GM20000 (cell line): ENCODE results near the gene ARHGAP44.

Source experiments
- DNase-seq: peaks from one replicate; pipeline ENCODE4 v3.0.0; 2012; ENCODE audit warnings: low spot score
- CTCF ChIP-seq: IDR thresholded peaks from 2 replicates; pipeline ENCODE4 v1.5.1; 2012; ENCODE audit warnings: mild to moderate bottlenecking, control low read depth; ENCODE audit errors: extremely low read depth, missing control alignments

Gene ARHGAP44

GRCh38 chr17:13024016-13024415 is 234.7 kb downstream of the ARHGAP44 start:
- no peak for TF ChIP-seq CTCF
- DNase-seq = no peak

- DNase-seq = peak; percentile 61
- peak; percentile 83 for TF ChIP-seq CTCF
Measured at GRCh38 chr17:13024526-13025257, 235.4 kb downstream of the ARHGAP44 start.

- DNase-seq = no peak
- no peak for TF ChIP-seq CTCF
Measured at GRCh38 chr17:13025258-13025627, 235.9 kb downstream of the ARHGAP44 start.

GRCh38 chr17:13025687-13026086 is 236.4 kb downstream of the ARHGAP44 start:
- no peak for DNase-seq
- no peak for TF ChIP-seq CTCF

DNA sequence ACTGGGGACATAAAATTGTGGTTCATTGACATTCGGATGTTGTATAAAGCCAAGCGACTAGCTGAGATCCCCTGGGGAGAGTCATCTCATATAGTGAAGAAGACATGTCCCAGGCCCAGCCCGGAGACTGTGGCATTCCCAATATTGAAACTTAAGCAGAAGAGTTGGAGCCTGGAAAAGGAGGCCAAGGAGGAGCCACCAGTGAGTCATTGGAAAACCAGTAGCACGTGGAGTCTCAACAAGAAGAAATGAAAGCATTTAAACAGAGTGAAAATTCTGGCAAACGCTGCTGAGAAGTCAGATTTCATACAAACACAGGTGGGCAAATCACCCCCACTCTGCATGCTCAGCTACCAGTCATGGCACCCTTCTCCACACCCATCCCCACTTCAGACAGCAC is 237.9 kb downstream of the ARHGAP44 start:
- no peak for TF ChIP-seq CTCF
- DNase-seq = no peak

DNA sequence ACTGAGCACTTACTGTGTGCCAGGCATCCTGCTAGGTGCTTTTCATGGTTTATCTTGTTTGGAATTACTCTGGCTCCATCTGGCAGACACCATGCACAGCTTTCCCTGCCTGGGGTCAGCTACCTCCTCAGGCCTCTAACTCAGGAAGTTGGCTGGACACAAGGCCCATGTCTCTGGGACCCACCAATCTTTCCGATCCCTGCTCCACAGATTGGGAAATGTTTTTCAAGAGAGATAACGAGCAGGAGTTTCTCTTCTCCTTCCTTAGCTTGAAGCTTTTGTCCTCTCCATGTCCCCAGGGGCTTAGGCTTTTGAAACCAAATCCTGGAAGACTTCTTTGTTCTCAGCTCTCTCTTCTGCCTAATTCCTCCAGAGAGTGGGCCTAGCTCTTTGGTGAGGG is 240.0 kb downstream of the ARHGAP44 start:
- no peak for DNase-seq
- TF ChIP-seq CTCF = no peak

DNA sequence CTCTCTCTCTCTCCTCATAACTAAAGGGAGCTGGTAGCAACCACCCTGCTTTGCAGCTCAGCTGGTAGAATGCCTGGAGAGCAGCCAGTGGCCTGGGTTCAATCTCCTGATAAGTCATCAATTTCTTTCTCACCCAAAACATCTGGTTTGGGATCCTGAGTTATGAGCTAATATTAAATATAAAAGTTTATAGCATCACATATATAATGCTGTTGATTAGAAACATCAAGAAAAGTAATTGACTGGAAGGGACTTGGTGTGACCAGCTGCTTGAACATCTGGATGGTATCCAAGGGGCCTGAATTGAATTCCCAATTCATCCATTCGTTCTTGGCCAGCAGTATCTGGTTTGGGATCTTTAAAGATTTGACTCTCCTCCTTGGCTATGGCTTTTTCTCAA is 240.8 kb downstream of the ARHGAP44 start:
- TF ChIP-seq CTCF = no peak
- no peak for DNase-seq
